Fibroblast of the conjunctiva (primary cell): ENCODE results near the gene DNM3.

Source experiments
- DNase-seq: peaks from one replicate; pipeline ENCODE4 v3.0.0-alpha.2; 2010; ENCODE audit warnings: low read depth

DNM3 gene

GRCh38 chr1:172238965-172239364 is 397.7 kb downstream of the DNM3 start:
- DNase-seq, result no peak

- DNase-seq, result no peak
Measured at GRCh38 chr1:172239901-172240300, 398.6 kb downstream of the DNM3 start.

- DNase-seq, result no peak
Measured at GRCh38 chr1:172241540-172241939, 400.2 kb downstream of the DNM3 start.

- no peak for DNase-seq
Measured at GRCh38 chr1:172244865-172245264, 403.6 kb downstream of the DNM3 start.

- DNase-seq, result no peak
Measured at GRCh38 chr1:172245788-172246187, 404.5 kb downstream of the DNM3 start.

- no peak for DNase-seq
Measured at GRCh38 chr1:172246521-172247390, 405.5 kb downstream of the DNM3 start.

GRCh38 chr1:172251486-172251885 is 410.2 kb downstream of the DNM3 start:
- no peak for DNase-seq

GRCh38 chr1:172252321-172252720 is 411.0 kb downstream of the DNM3 start:
- no peak for DNase-seq

GRCh38 chr1:172252958-172253357 is 411.7 kb downstream of the DNM3 start:
- no peak for DNase-seq

- no peak for DNase-seq
Measured at GRCh38 chr1:172254521-172255222, 413.4 kb downstream of the DNM3 start.

- DNase-seq, result no peak
Measured at GRCh38 chr1:172255223-172255560, 413.9 kb downstream of the DNM3 start.

GRCh38 chr1:172265905-172266304 is 424.6 kb downstream of the DNM3 start:
- DNase-seq, result no peak

GRCh38 chr1:172266528-172267174 is 425.4 kb downstream of the DNM3 start:
- no peak for DNase-seq

GRCh38 chr1:172268237-172268636 is 426.9 kb downstream of the DNM3 start:
- no peak for DNase-seq

- DNase-seq, result no peak
Measured at GRCh38 chr1:172269084-172269483, 427.8 kb downstream of the DNM3 start.

- DNase-seq, result no peak
Measured at GRCh38 chr1:172269644-172270043, 428.3 kb downstream of the DNM3 start.

GRCh38 chr1:172270605-172271004 is 429.3 kb downstream of the DNM3 start:
- DNase-seq, result no peak

- no peak for DNase-seq
Measured at GRCh38 chr1:172272087-172272486, 430.8 kb downstream of the DNM3 start.

- DNase-seq, result no peak
Measured at GRCh38 chr1:172273647-172274396, 432.5 kb downstream of the DNM3 start.

- DNase-seq, result no peak
Measured at GRCh38 chr1:172275478-172275877, 434.2 kb downstream of the DNM3 start.

- DNase-seq, result no peak
Measured at GRCh38 chr1:172276120-172276818, 435.0 kb downstream of the DNM3 start.

GRCh38 chr1:172277275-172277674 is 436.0 kb downstream of the DNM3 start:
- no peak for DNase-seq
